T-helper 2 cell treated with Interferon-gamma antibody and Interleukin-4, amounts not matched to agents 5 μg/mL and 100 μg/mL, for 36 hours (primary cell): ENCODE results near the gene P3H4.
"Not testable (repeated sequence)": the region's sequence is repeated elsewhere in the genome, so short reads cannot be mapped to it uniquely, and the experiment has no call there.

Experiments used
- DNase-seq: peaks from one replicate; pipeline ENCODE4 v3.0.0; 2021; ENCODE audit warnings: low spot score
- H3K27ac Mint-ChIP-seq: one replicate; pipeline ENCODE4 v1.8.0; 2021; ENCODE audit warnings: mild to moderate bottlenecking, mixed read lengths
- H3K27me3 Mint-ChIP-seq: one replicate; pipeline ENCODE4 v1.8.0; 2021; ENCODE audit warnings: low read depth, mixed read lengths
- H3K36me3 Mint-ChIP-seq: one replicate; pipeline ENCODE4 v1.8.0; 2021; ENCODE audit warnings: low read depth, mixed read lengths
- H3K4me1 Mint-ChIP-seq: one replicate; pipeline ENCODE4 v1.8.0; 2021; ENCODE audit warnings: low read depth, mixed read lengths
- H3K4me3 Mint-ChIP-seq: one replicate; pipeline ENCODE4 v1.8.0; 2022; ENCODE audit warnings: mild to moderate bottlenecking, moderate library complexity, mixed read lengths
- H3K9me3 Mint-ChIP-seq: one replicate; pipeline ENCODE4 v1.8.0; 2021; ENCODE audit warnings: mixed read lengths

P3H4 gene

GRCh38 chr17:41811549-41812380 is at the start of gene P3H4:
TSS of gene P3H4 (minus strand) at chr17:41811949. CDS start at chr17:41811915, 34 bp downstream.
- peak; percentile 78 for DNase-seq
- H3K4me3 Mint-ChIP-seq: peak within 1 kb of the TSS; percentile 93

GRCh38 chr17:41860254-41860931 is 48.6 kb upstream of the P3H4 start:
- no peaks in the 10 kb centered on the region for H3K9me3 Mint-ChIP-seq
- peaks cover 7% of the 10 kb centered on the region for H3K36me3 Mint-ChIP-seq
- no peak overlapping the region for H3K27ac Mint-ChIP-seq
- peaks cover 12% of the 10 kb centered on the region for H3K4me1 Mint-ChIP-seq
- no peak for DNase-seq
- no peaks in the 10 kb centered on the region for H3K27me3 Mint-ChIP-seq
- H3K4me3 Mint-ChIP-seq: no peak overlapping the region

More at GRCh38 chr17:41811549-41812380, at the start of gene P3H4:
- H3K27me3 Mint-ChIP-seq: peaks cover 14% of the 10 kb centered on the region
- H3K9me3 Mint-ChIP-seq: no peaks in the 10 kb centered on the region
- peak within 1 kb of the TSS; percentile 72 for H3K27ac Mint-ChIP-seq
- H3K36me3 Mint-ChIP-seq: no peaks in the 10 kb centered on the region
- H3K4me1 Mint-ChIP-seq: peaks cover 15% of the 10 kb centered on the region

- H3K9me3 Mint-ChIP-seq, DNase-seq, H3K4me3 Mint-ChIP-seq, H3K27me3 Mint-ChIP-seq, H3K27ac Mint-ChIP-seq: not testable (repeated sequence)
- H3K36me3 Mint-ChIP-seq: peaks cover 38% of the 10 kb centered on the region
- H3K4me1 Mint-ChIP-seq: peaks cover 10% of the 10 kb centered on the region
Measured at GRCh38 chr17:41851382-41851781, 39.6 kb upstream of the P3H4 start.

- DNase-seq: no peak
- H3K27ac Mint-ChIP-seq: no peak overlapping the region
- no peaks in the 10 kb centered on the region for H3K27me3 Mint-ChIP-seq
- H3K36me3 Mint-ChIP-seq: peaks cover 30% of the 10 kb centered on the region
- H3K4me3 Mint-ChIP-seq: no peak overlapping the region
- no peaks in the 10 kb centered on the region for H3K9me3 Mint-ChIP-seq
- peaks cover 10% of the 10 kb centered on the region for H3K4me1 Mint-ChIP-seq
Measured at GRCh38 chr17:41849251-41849990, 37.7 kb upstream of the P3H4 start.

GRCh38 chr17:41848788-41849187 is 37.0 kb upstream of the P3H4 start:
- no peaks in the 10 kb centered on the region for H3K27me3 Mint-ChIP-seq
- H3K36me3 Mint-ChIP-seq: peaks cover 24% of the 10 kb centered on the region
- peaks cover 10% of the 10 kb centered on the region for H3K4me1 Mint-ChIP-seq
- no peaks in the 10 kb centered on the region for H3K9me3 Mint-ChIP-seq
- H3K27ac Mint-ChIP-seq: no peak overlapping the region
- DNase-seq: no peak
- H3K4me3 Mint-ChIP-seq: no peak overlapping the region

GRCh38 chr17:41844971-41845370 is 33.2 kb upstream of the P3H4 start:
- Mint-ChIP-seq H3K27ac (no peak overlapping the region), H3K9me3 (no peaks in the 10 kb centered on the region), H3K27me3 (no peaks in the 10 kb centered on the region), H3K4me1 (peaks cover 3% of the 10 kb centered on the region), H3K4me3 (no peak overlapping the region), H3K36me3 (peaks cover 11% of the 10 kb centered on the region)
- no peak for DNase-seq

GRCh38 chr17:41840781-41841180 is 29.0 kb upstream of the P3H4 start:
- H3K4me3 Mint-ChIP-seq, H3K4me1 Mint-ChIP-seq, H3K27me3 Mint-ChIP-seq, H3K27ac Mint-ChIP-seq, DNase-seq, H3K36me3 Mint-ChIP-seq, H3K9me3 Mint-ChIP-seq: not testable (repeated sequence)

GRCh38 chr17:41839448-41839847 is 27.7 kb upstream of the P3H4 start:
- not testable (repeated sequence) for DNase-seq, H3K4me3 Mint-ChIP-seq, H3K27ac Mint-ChIP-seq, H3K27me3 Mint-ChIP-seq, H3K9me3 Mint-ChIP-seq, H3K36me3 Mint-ChIP-seq
- H3K4me1 Mint-ChIP-seq: peaks cover 13% of the 10 kb centered on the region

GRCh38 chr17:41837761-41838538 is 26.2 kb upstream of the P3H4 start, which contains the start of gene KLHL10:
TSS of gene KLHL10 (plus strand) at chr17:41837825. CDS start at chr17:41837933, 108 bp downstream.
- peaks cover 2% of the 10 kb centered on the region for H3K27me3 Mint-ChIP-seq
- H3K27ac Mint-ChIP-seq: no peak within 1 kb of the TSS
- DNase-seq: no peak
- H3K36me3 Mint-ChIP-seq: peaks cover 1% of the 10 kb centered on the region
- no peaks in the 10 kb centered on the region for H3K9me3 Mint-ChIP-seq
- peaks cover 13% of the 10 kb centered on the region for H3K4me1 Mint-ChIP-seq
- H3K4me3 Mint-ChIP-seq: peak within 1 kb of the TSS; percentile 79

GRCh38 chr17:41836550-41837196 is 24.9 kb upstream of the P3H4 start:
- H3K4me3 Mint-ChIP-seq: peak overlapping the region; percentile 79
- peaks cover 13% of the 10 kb centered on the region for H3K4me1 Mint-ChIP-seq
- no peak for DNase-seq
- H3K27me3 Mint-ChIP-seq: peaks cover 2% of the 10 kb centered on the region
- H3K27ac Mint-ChIP-seq: no peak overlapping the region
- H3K36me3 Mint-ChIP-seq: peaks cover 8% of the 10 kb centered on the region
- no peaks in the 10 kb centered on the region for H3K9me3 Mint-ChIP-seq

- H3K36me3 Mint-ChIP-seq: peaks cover 8% of the 10 kb centered on the region
- DNase-seq: peak; percentile 51
- H3K9me3 Mint-ChIP-seq: no peaks in the 10 kb centered on the region
- H3K4me3 Mint-ChIP-seq: peak within 1 kb of the TSS; percentile 84
- H3K27ac Mint-ChIP-seq: peak within 1 kb of the TSS; percentile 62
- peaks cover 13% of the 10 kb centered on the region for H3K4me1 Mint-ChIP-seq
- peaks cover 2% of the 10 kb centered on the region for H3K27me3 Mint-ChIP-seq
Measured at GRCh38 chr17:41835800-41836549, 24.2 kb upstream of the P3H4 start, which contains the start of gene NT5C3B. TSS of gene NT5C3B (minus strand) at chr17:41836232. CDS start at chr17:41836193, 39 bp downstream.

- Mint-ChIP-seq H3K9me3 (no peaks in the 10 kb centered on the region), H3K27me3 (peaks cover 2% of the 10 kb centered on the region), H3K4me3 (peak overlapping the region; percentile 84), H3K36me3 (peaks cover 8% of the 10 kb centered on the region), H3K27ac (peak overlapping the region; percentile 62), H3K4me1 (peaks cover 13% of the 10 kb centered on the region)
- DNase-seq: no peak
Measured at GRCh38 chr17:41835214-41835799, 23.6 kb upstream of the P3H4 start.
